ENCODE results near the gene LRMDA. TPM values are rescaled to one million over a fixed set of nuclear protein-coding genes. Genes with fewer than 3 reads are reported as not detected.

The LRMDA gene
- total and polyA plus RNA-seq, 10 of the 15 experiments (the other 5 are each of a cell fraction or from before 2014, with no cell fraction given) = 0.07 to 0.54 (median 0.29) TPM; not detected in 4

DNA sequence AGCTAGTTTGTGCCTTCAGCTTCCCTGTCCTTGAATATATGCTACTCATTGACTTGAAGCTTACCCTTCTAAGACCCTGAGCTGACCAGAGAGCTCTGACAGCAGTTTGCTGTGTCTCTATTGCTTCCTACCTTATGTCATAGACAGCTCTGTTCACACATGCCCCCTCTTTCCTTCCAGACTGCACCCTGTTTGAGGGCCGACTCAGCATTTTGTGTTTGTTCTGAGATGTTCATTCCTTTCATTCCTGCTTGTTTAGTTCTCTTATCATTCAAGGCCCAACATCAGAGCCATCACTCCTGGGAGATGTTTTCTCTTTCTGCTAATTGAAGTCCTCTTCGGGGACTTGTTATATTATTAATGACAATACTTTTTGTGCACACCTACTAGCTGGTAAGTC, 518.9 kb downstream of the LRMDA start (continued):
- TF ChIP-seq NFYB (IDR thresholded peaks at IDR 0.05; ENCODE audit: insufficient read depth, low read depth, low read length) = no peak
- TF ChIP-seq SMAD1 (IDR thresholded peaks at IDR 0.05; ENCODE audit: low read depth, partially characterized antibody) = no peak
- no peak for TF ChIP-seq SP1 (IDR thresholded peaks at IDR 0.05; ENCODE audit: low read depth, low read length)
- no peak for TF ChIP-seq JUND (IDR thresholded peaks at IDR 0.05; ENCODE audit: low read depth, low read length)

DNA sequence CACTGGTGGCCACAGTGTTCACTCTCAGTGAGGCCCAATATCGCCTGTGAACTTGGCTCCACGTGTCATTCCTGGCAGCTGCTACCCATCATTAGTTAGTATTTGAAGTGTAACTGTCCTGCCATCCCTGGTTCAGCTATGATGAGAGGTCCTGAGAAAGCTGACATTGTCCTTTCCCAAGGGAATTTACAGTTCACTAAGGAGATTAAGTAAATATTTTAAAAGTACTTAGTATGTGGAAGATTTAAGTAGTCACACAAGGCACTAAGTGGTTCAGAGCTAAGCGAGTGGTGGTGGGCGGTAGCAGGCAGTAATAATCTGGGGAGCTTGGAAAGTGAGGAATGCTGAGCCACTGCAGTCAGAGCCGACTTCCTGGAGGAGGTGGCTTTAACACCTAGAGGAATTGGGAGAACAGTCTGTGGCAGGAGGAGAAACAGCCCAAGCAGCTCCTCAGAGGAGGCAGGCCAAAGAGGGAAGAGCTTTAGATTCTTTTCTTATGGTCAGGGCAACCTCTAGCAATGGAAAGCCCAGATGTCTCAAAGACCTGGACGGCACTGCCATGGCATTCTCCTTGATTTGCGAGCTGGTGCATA, 519.7 kb downstream of the LRMDA start:
- Histone ChIP-seq H2AFZ (ENCODE audit: control insufficient read depth, low read depth, low read length) (no peak overlapping the region), H3K4me1 (ENCODE audit: control insufficient read depth, insufficient read depth, low read length) (no peaks in the 10 kb centered on the region), H3K9me3 (replicated peaks; ENCODE audit: control insufficient read depth, insufficient read depth, low read length) (no peaks in the 10 kb centered on the region), H3K9ac (ENCODE audit: control insufficient read depth, insufficient read depth, low read length) (no peak overlapping the region), H3K27ac (ENCODE audit: control insufficient read depth, insufficient read depth) (no peak overlapping the region), H3K4me2 (ENCODE audit: control insufficient read depth, insufficient read depth) (no peak overlapping the region), H4K20me1 (ENCODE audit: control insufficient read depth, insufficient read depth) (no peaks in the 10 kb centered on the region), H3K4me3 (no peak overlapping the region), H3K79me2 (ENCODE audit: control insufficient read depth, insufficient read depth, low read length) (no peaks in the 10 kb centered on the region), H3K36me3 (ENCODE audit: control insufficient read depth in 2 of 2, insufficient read depth in 2 of 2, low read length in 1 of 2) (no peaks in the 10 kb centered on the region), H3K27me3 (replicated peaks in 1 of 2; ENCODE audit: control insufficient read depth in 2 of 2, insufficient read depth in 2 of 2, low read length in 1 of 2) (no peaks in the 10 kb centered on the region; a peak in 1 of 4 replicates)
- CTCF ChIA-PET = no interaction called here
- RAD21 ChIA-PET (ENCODE audit: unreplicated experiment) = no interaction called here
- 30% methylated on average over 7 of the region's 7 CpGs for WGBS (ENCODE audit: insufficient coverage, insufficient replicate concordance, low lambda C conversion rate, missing lambda C conversion rate)
- no peak for TF ChIP-seq CBFB (IDR thresholded peaks at IDR 0.05; ENCODE audit: low read depth)
- SMC1A ChIA-PET (ENCODE audit: uncharacterized antibody, unreplicated experiment) = interaction anchor here (1.2 kb wide), 1 partner anchor 86 kb away, joined by 3 read pairs; no protein-coding TSS in a partner anchor
- intact Hi-C loops (cut with micrococcal nuclease; ENCODE audit: unreplicated experiment) = no loop called here
- POLR2A ChIA-PET = interaction anchor here (0.5 kb wide), 1 partner anchor 678 kb away, joined by 4 read pairs; no protein-coding TSS in a partner anchor
- no peak for DNase-seq (ENCODE audit: low read depth, low spot score)
- FAIRE-seq = no peak
- in situ Hi-C loops (cut with MboI) = no loop called here
- no peak for ATAC-seq
- no TSS peak for BruUV-seq (replicated peaks)

DNA sequence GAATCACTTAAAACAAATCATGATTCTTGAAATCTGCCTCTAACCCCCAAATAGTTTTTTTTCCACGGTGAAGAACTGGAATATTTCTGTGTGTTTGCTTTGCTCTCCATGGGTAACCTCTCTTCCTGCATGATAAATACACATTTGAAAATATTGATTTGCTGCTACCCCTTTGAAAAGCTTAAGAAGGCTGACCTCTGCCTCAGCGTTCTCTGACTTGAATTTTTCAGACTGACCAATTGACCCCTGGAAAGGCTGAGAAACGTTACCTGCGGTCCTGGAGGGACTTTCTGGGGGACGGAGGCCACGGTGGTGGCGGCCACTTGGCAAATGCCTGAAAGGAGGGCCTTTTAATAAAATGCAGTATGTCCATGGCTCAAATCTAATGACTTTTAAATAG, 520.2 kb downstream of the LRMDA start:
- RAD21 ChIA-PET (ENCODE audit: unreplicated experiment) = no interaction called here

More for the DNA sequence above, 520.2 kb downstream of the LRMDA start:
- Histone ChIP-seq H3K36me3 (ENCODE audit: control insufficient read depth in 2 of 2, insufficient read depth in 2 of 2, low read length in 1 of 2) (no peaks in the 10 kb centered on the region), H4K20me1 (ENCODE audit: control insufficient read depth, insufficient read depth) (no peaks in the 10 kb centered on the region), H3K4me2 (ENCODE audit: control insufficient read depth, insufficient read depth) (no peak overlapping the region), H3K27me3 (replicated peaks in 1 of 2; ENCODE audit: control insufficient read depth in 2 of 2, insufficient read depth in 2 of 2, low read length in 1 of 2) (no peaks in the 10 kb centered on the region), H3K4me1 (ENCODE audit: control insufficient read depth, insufficient read depth, low read length) (no peaks in the 10 kb centered on the region), H3K4me3 (no peak overlapping the region), H3K27ac (ENCODE audit: control insufficient read depth, insufficient read depth) (no peak overlapping the region), H2AFZ (ENCODE audit: control insufficient read depth, low read depth, low read length) (no peak overlapping the region), H3K79me2 (ENCODE audit: control insufficient read depth, insufficient read depth, low read length) (no peaks in the 10 kb centered on the region), H3K9me3 (replicated peaks; ENCODE audit: control insufficient read depth, insufficient read depth, low read length) (no peaks in the 10 kb centered on the region), H3K9ac (ENCODE audit: control insufficient read depth, insufficient read depth, low read length) (no peak overlapping the region)
- ATAC-seq = no peak
- in situ Hi-C loops (cut with MboI) (no loop called here), intact Hi-C loops (cut with micrococcal nuclease; ENCODE audit: unreplicated experiment) (no loop called here)
- TF ChIP-seq TCF3 (IDR thresholded peaks at IDR 0.05; ENCODE audit: borderline replicate concordance, insufficient read depth, low read depth, low read length) (no peak), ASH2L (IDR thresholded peaks at IDR 0.05; ENCODE audit: borderline replicate concordance, low read depth) (no peak), KAT2A (conservative IDR thresholded peaks at IDR 0.05; ENCODE audit: control insufficient read depth, low read depth, low read length) (no peak), MEF2B (IDR thresholded peaks at IDR 0.05; ENCODE audit: partially characterized antibody, poor library complexity, severe bottlenecking) (no peak)
- TF ChIP-seq, protein P1, sequence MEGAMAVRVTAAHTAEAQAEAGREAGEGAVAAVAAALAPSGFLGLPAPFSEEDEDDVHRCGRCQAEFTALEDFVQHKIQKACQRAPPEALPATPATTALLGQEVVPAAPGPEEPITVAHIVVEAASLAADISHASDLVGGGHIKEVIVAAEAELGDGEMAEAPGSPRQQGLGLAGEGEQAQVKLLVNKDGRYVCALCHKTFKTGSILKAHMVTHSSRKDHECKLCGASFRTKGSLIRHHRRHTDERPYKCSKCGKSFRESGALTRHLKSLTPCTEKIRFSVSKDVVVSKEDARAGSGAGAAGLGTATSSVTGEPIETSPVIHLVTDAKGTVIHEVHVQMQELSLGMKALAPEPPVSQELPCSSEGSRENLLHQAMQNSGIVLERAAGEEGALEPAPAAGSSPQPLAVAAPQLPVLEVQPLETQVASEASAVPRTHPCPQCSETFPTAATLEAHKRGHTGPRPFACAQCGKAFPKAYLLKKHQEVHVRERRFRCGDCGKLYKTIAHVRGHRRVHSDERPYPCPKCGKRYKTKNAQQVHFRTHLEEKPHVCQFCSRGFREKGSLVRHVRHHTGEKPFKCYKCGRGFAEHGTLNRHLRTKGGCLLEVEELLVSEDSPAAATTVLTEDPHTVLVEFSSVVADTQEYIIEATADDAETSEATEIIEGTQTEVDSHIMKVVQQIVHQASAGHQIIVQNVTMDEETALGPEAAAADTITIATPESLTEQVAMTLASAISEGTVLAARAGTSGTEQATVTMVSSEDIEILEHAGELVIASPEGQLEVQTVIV (IDR thresholded peaks at IDR 0.05; ENCODE audit: borderline replicate concordance, partially characterized antibody) = no peak
- 20% methylated on average over 7 of the region's 7 CpGs for WGBS (ENCODE audit: insufficient coverage, insufficient replicate concordance, low lambda C conversion rate, missing lambda C conversion rate)
- no peak for DNase-seq (ENCODE audit: low read depth, low spot score)
- ChIA-PET CTCF (no interaction called here), SMC1A (ENCODE audit: uncharacterized antibody, unreplicated experiment) (no interaction called here), POLR2A (no interaction called here)
- no TSS peak for BruUV-seq (replicated peaks)
- no peak for FAIRE-seq

Data from GM12878 (cell line).